HepG2 (cell line): ENCODE results near the gene PIWIL1. TPM values are rescaled to one million over a fixed set of nuclear protein-coding genes. Genes with fewer than 3 reads are reported as not detected.

Source experiments
- ATAC-seq: fragments of 200-7000 bp; cut with Tn5 transposase; 3 replicates; pipeline ENCODE4 v1.9.1; 2020; ENCODE audit warnings: mild to moderate bottlenecking, moderate library complexity
- BruUV-seq: library from RNA; stranded (reverse); fragments of 400-500 nt; replicated peaks from 2 replicates; lab custom pipeline; 2021; lab: Mats Ljungman, UMichigan
- CTCF ChIA-PET: fragments of 300-600 bp; formaldehyde crosslinking; extraction: SDS; loops from one replicate; lab custom pipeline; 2021; ENCODE audit warnings: low total read pairs, inconsistent platforms, low intra/inter-chr PET ratio; lab: Yijun Ruan, JAX
- POLR2A ChIA-PET: fragments of 350-600 bp; sonication (Branson Sonifier 250); formaldehyde crosslinking; loops from one replicate; lab custom pipeline; 2020; ENCODE audit warnings: antibody characterized with exemption, inconsistent platforms; lab: Yijun Ruan, JAX
- DNase-seq: peaks from one replicate; pipeline ENCODE4 v3.0.0-alpha.2; 2015; ENCODE audit warnings: low spot score
- FAIRE-seq: peaks from 3 replicates; lab custom pipeline; 2011; peaks lifted over from hg19 to GRCh38; lab: Jason Lieb, UNC
- H2AFZ ChIP-seq: one replicate; pipeline ENCODE4 v1.6.1; 2011; ENCODE audit warnings: low read length, inconsistent platforms
- H3K27ac ChIP-seq: fragments of 300-600 bp; 3 replicates; pipeline ENCODE4 v1.8.0; 2011; ENCODE audit warnings: mixed run types, mild to moderate bottlenecking, mixed read lengths, low read length, inconsistent platforms; ENCODE audit not compliant: insufficient read depth; ENCODE audit errors: extremely low read length
- H3K27me3 ChIP-seq, 2 experiments: fragments of 200-600 bp in 1 of 2; 2 replicates in 1 of 2; 3 replicates in 1 of 2; pipeline versions ENCODE4 v1.6.0 to v1.8.0; 2011; ENCODE audit warnings: low read length in 2 of 2, mild to moderate bottlenecking in 2 of 2, moderate library complexity in 2 of 2, inconsistent platforms in 1 of 2; ENCODE audit not compliant: insufficient read depth in 2 of 2, control insufficient read depth in 1 of 2
- H3K36me3 ChIP-seq, 2 experiments: fragments of 200-600 bp in 1 of 2; replicated peaks in 1 of 2; 2 replicates in 1 of 2; 3 replicates in 1 of 2; pipeline versions ENCODE4 v1.5.1 to v1.8.0; 2011; ENCODE audit warnings: low read length in 2 of 2, inconsistent platforms in 1 of 2; ENCODE audit not compliant: insufficient read depth in 2 of 2, control insufficient read depth in 1 of 2
- H3K4me1 ChIP-seq: 2 replicates; pipeline ENCODE4 v1.5.1; 2012; ENCODE audit warnings: low read length, inconsistent platforms; ENCODE audit not compliant: insufficient read depth
- H3K4me2 ChIP-seq: 2 replicates; pipeline ENCODE4 v1.6.0; 2011; ENCODE audit warnings: low read depth, low read length, inconsistent platforms
- H3K4me3 ChIP-seq, 3 experiments: fragments of 200-600 bp in 1 of 3; sonication (generic), shearing (Covaris generic) in 1 of 3; replicated peaks in 1 of 3; 2 replicates each; pipeline ENCODE4 v1.5.1; 2011 to 2016; ENCODE audit warnings: low read length in 3 of 3, inconsistent platforms in 2 of 3, low read depth in 2 of 3, mild to moderate bottlenecking in 2 of 3, control low read depth in 1 of 3, mixed read lengths in 1 of 3; ENCODE audit not compliant: insufficient read depth in 1 of 3
- H3K79me2 ChIP-seq: one replicate; pipeline ENCODE4 v1.6.1; 2011; ENCODE audit warnings: low read length, inconsistent platforms; ENCODE audit not compliant: insufficient read depth
- H3K9ac ChIP-seq: 2 replicates; pipeline ENCODE4 v1.6.0; 2011; ENCODE audit warnings: mild to moderate bottlenecking, low read depth, low read length, inconsistent platforms; ENCODE audit not compliant: insufficient read depth
- H3K9me3 ChIP-seq: 2 replicates; pipeline ENCODE4 v1.5.1; 2012; ENCODE audit warnings: mild to moderate bottlenecking, low read length
- H4K20me1 ChIP-seq: 2 replicates; pipeline ENCODE4 v1.6.0; 2011; ENCODE audit warnings: inconsistent platforms, mild to moderate bottlenecking, low read length, moderate library complexity; ENCODE audit not compliant: insufficient read depth
- ATM ChIP-seq: fragments of 450-650 bp; IDR thresholded peaks from 2 replicates; pipeline ENCODE4 v1.7.1; 2017; ENCODE audit warnings: mild to moderate bottlenecking, borderline replicate concordance
- DNMT3B ChIP-seq: conservative IDR thresholded peaks from 2 replicates; pipeline ENCODE4 v1.6.1; 2016; ENCODE audit warnings: missing biosample characterization, control low read depth
- DZIP1 ChIP-seq: sonication (generic); formaldehyde crosslinking; IDR thresholded peaks from 2 replicates; pipeline ENCODE4 v1.5.0; 2020; ENCODE audit warnings: mild to moderate bottlenecking, missing genetic modification reagents
- FOXJ3 ChIP-seq: sonication (generic); formaldehyde crosslinking; IDR thresholded peaks from 2 replicates; pipeline ENCODE4 v1.4.0; 2020; ENCODE audit warnings: missing genetic modification reagents, mild to moderate bottlenecking, borderline replicate concordance
- KLF11 ChIP-seq: IDR thresholded peaks from 2 replicates; pipeline ENCODE4 v1.6.1; 2016; ENCODE audit warnings: missing compliant biosample characterization
- NKX3-1 ChIP-seq: sonication (generic); formaldehyde crosslinking; IDR thresholded peaks from 2 replicates; pipeline ENCODE4 v1.5.0; 2020; ENCODE audit warnings: missing genetic modification reagents
- PAF1 ChIP-seq: IDR thresholded peaks from 2 replicates; pipeline ENCODE4 v1.6.1; 2016; ENCODE audit warnings: missing genetic modification reagents, missing compliant biosample characterization
- ZNF569 ChIP-seq: sonication (generic); formaldehyde crosslinking; IDR thresholded peaks from 2 replicates; pipeline ENCODE4 v1.5.0; 2020; ENCODE audit warnings: mild to moderate bottlenecking, missing genetic modification reagents, moderate library complexity, borderline replicate concordance
- WGBS: methylation state at CpG from one replicate; pipeline ENCODE4 v1.1.6; 2017; ENCODE audit warnings: low lambda C conversion rate; 5-methylcytosine and 5-hydroxymethylcytosine counted together
- in situ Hi-C: cut with HindIII; loops from 2 replicates; pipeline ENCODE4 v1.10.0; 2017; ENCODE audit warnings: low pct_unique_long_range_greater_than_20kb; ENCODE audit not compliant: extremely low pct_ligation_motif_present
- intact Hi-C: fragments of 100-400 bp; cut with micrococcal nuclease; formaldehyde crosslinking; loops from one replicate; pipeline ENCODE4 v1.10.0; 2022; ENCODE audit not compliant: unreplicated experiment
- polyA plus RNA-seq, 8 experiments: library from polyadenylated mRNA; depleted of rRNA in 3 of 8; stranded (reverse) in 7 of 8; unstranded in 1 of 8; fragments of >200 nt; fragmentation: Illumina TruSeq in 4 of 8; extraction: Trizol in 4 of 8; gene quantifications; 2 replicates each; pipeline versions ENCODE4 v1.2.1 to v1.2.3, GENCODE V29; 2011 to 2016; ENCODE audit warnings: low read depth in 4 of 8, missing spikeins in 1 of 8, mixed read lengths in 1 of 8; ENCODE audit not compliant: insufficient read depth in 1 of 8
- total RNA-seq, 5 experiments: library from RNA; depleted of rRNA; stranded (reverse); fragments of >200 nt; fragmentation: Illumina TruSeq; extraction: Trizol; gene quantifications; 2 replicates each; pipeline ENCODE4 v1.2.3, GENCODE V29; 2016; ENCODE audit warnings: low read depth in 1 of 5

Gene PIWIL1
- total and polyA plus RNA-seq, 2 of the 13 experiments (the other 11 are each of a cell fraction or from before 2014, with no cell fraction given) = not detected

- 22% methylated on average over 5 of the region's 5 CpGs for WGBS
- H4K20me1 ChIP-seq = no peaks in the 10 kb centered on the region
- H3K9ac ChIP-seq = no peak overlapping the region
- no TSS peak for BruUV-seq
- H3K27me3 ChIP-seq = peaks cover 0 to 17% of the 10 kb centered on the region in 2 experiments; a peak in 2 of 5 replicates
- H3K27ac ChIP-seq = no peak overlapping the region
- H2AFZ ChIP-seq = no peak overlapping the region
- ChIA-PET POLR2A (no interaction called here), CTCF (no interaction called here)
- no peak overlapping the region for H3K4me2 ChIP-seq
- H3K36me3 ChIP-seq = no peaks in the 10 kb centered on the region
- FAIRE-seq (no peak), DNase-seq (no peak), ATAC-seq (no peak)
- no peaks in the 10 kb centered on the region for H3K79me2 ChIP-seq
- H3K9me3 ChIP-seq = no peaks in the 10 kb centered on the region
- intact Hi-C loops (no loop called here), in situ Hi-C loops (no loop called here)
- H3K4me3 ChIP-seq = no peak overlapping the region
- no peak for TF ChIP-seq KLF11 (CRISPR knock-in tag)
- TF ChIP-seq ZNF569 = no peak
- no peak for TF ChIP-seq PAF1
- TF ChIP-seq DNMT3B (CRISPR knock-in tag) = no peak
- no peak for TF ChIP-seq ATM
- TF ChIP-seq DZIP1 = no peak
- TF ChIP-seq FOXJ3 (CRISPR knock-in tag) = no peak
- no peak for TF ChIP-seq NKX3-1 (CRISPR knock-in tag)
- H3K4me1 ChIP-seq = no peaks in the 10 kb centered on the region
Measured at GRCh38 chr12:130298322-130299021, 39.2 kb upstream of the PIWIL1 start.
